Colonic mucosa (tissue), 4 donors: Measurements from ENCODE around the gene PNPLA2. TPM values are rescaled to one million over a fixed set of nuclear protein-coding genes. Genes with fewer than 3 reads are reported as not detected.

Source experiments
- DNase-seq: peaks from one replicate; pipeline ENCODE4 v3.0.0-alpha.2; 2020
- H3K27ac ChIP-seq: fragments of 200-600 bp; one replicate; pipeline ENCODE4 v1.8.0; 2021
- H3K27me3 ChIP-seq: fragments of 200-600 bp; one replicate; pipeline ENCODE4 v1.8.0; 2021
- H3K36me3 ChIP-seq: fragments of 200-600 bp; one replicate; pipeline ENCODE4 v1.8.0; 2021
- H3K4me1 ChIP-seq: fragments of 200-600 bp; one replicate; pipeline ENCODE4 v1.8.0; 2021; ENCODE audit warnings: mild to moderate bottlenecking
- H3K4me3 ChIP-seq: fragments of 200-600 bp; one replicate; pipeline ENCODE4 v1.8.0; 2021
- H3K9ac ChIP-seq, 2 donors: one replicate each; pipeline ENCODE4 v1.7.0; 2013; ENCODE audit warnings: control low read depth in 2 of 2, low read depth in 2 of 2, low read length in 2 of 2
- H3K9me3 ChIP-seq: fragments of 200-600 bp; one replicate; pipeline ENCODE4 v1.8.0; 2021
- CTCF ChIP-seq: fragments of 200-600 bp; IDR thresholded peaks from one replicate; pipeline ENCODE4 v1.8.0; 2022; ENCODE audit warnings: antibody characterized with exemption, mild to moderate bottlenecking
- intact Hi-C: fragments of 100-400 bp; cut with DNase I; formaldehyde crosslinking; loops from one replicate; pipeline ENCODE4 v1.14.1; 2022
- total RNA-seq, 2 donors: library from RNA; stranded (reverse); fragmentation: NEBNext Ultra II Directional in 1 of 2; extraction: Animal tissue kit (Norgen Biotek cat#: 25700) in 1 of 2; gene quantifications; one replicate each; pipeline ENCODE4 v1.2.1, GENCODE V29; 2021
- donor health status: healthy.
- donor health status: DM: no; HTN: no; CAD: no.
- donor health status: DM: no; HTN: no; CAD: no.

Gene PNPLA2
- total RNA-seq, 2 donors from 2014 or later, result 139 to 155 TPM

GRCh38 chr11:788953-789940 lies 29.5 kb upstream of the PNPLA2 start:
- intact Hi-C loops, result no loop called here
- Histone ChIP-seq H3K4me1 (no peaks in the 10 kb centered on the region), H3K36me3 (no peaks in the 10 kb centered on the region), H3K9ac (no peak overlapping the region), H3K27me3 (peaks cover 14% of the 10 kb centered on the region), H3K27ac (no peak overlapping the region), H3K9me3 (no peaks in the 10 kb centered on the region), H3K4me3 (no peak overlapping the region)
- no peak for DNase-seq
- TF ChIP-seq CTCF, result no peak

GRCh38 chr11:789943-790342 lies 28.8 kb upstream of the PNPLA2 start, which contains the start of gene CEND1:
Gene CEND1, minus strand, starts transcription at chr11:790090. Its CDS starts 1,514 bp downstream, at chr11:788576.
- Histone ChIP-seq H3K9me3 (no peaks in the 10 kb centered on the region), H3K36me3 (no peaks in the 10 kb centered on the region), H3K4me3 (no peak within 1 kb of the TSS), H3K4me1 (peaks cover 4% of the 10 kb centered on the region), H3K27ac (no peak within 1 kb of the TSS), H3K27me3 (peaks cover 14% of the 10 kb centered on the region), H3K9ac (no peak within 1 kb of the TSS)
- intact Hi-C loops, result no loop called here
- DNase-seq, result no peak
- no peak for TF ChIP-seq CTCF

- Histone ChIP-seq H3K27ac (no peak overlapping the region), H3K36me3 (no peaks in the 10 kb centered on the region), H3K27me3 (peaks cover 14% of the 10 kb centered on the region), H3K4me3 (no peak overlapping the region), H3K9ac (no peak overlapping the region), H3K4me1 (peaks cover 4% of the 10 kb centered on the region), H3K9me3 (no peaks in the 10 kb centered on the region)
- intact Hi-C loops, result no loop called here
- DNase-seq, result no peak
- TF ChIP-seq CTCF, result no peak
Measured at GRCh38 chr11:790721-791564, 27.8 kb upstream of the PNPLA2 start.

GRCh38 chr11:791658-792534 lies 26.8 kb upstream of the PNPLA2 start:
- Histone ChIP-seq H3K4me1 (peaks cover 7% of the 10 kb centered on the region), H3K4me3 (no peak overlapping the region), H3K9ac (no peak overlapping the region), H3K36me3 (no peaks in the 10 kb centered on the region), H3K9me3 (no peaks in the 10 kb centered on the region), H3K27ac (no peak overlapping the region), H3K27me3 (peaks cover 14% of the 10 kb centered on the region)
- intact Hi-C loops, result no loop called here
- no peak for DNase-seq
- no peak for TF ChIP-seq CTCF

- H3K36me3 ChIP-seq, result no peaks in the 10 kb centered on the region
- no peak for DNase-seq
- TF ChIP-seq CTCF, result no peak
- H3K9ac ChIP-seq, result no peak overlapping the region
- H3K27ac ChIP-seq, result no peak overlapping the region
- H3K9me3 ChIP-seq, result no peaks in the 10 kb centered on the region
- H3K4me3 ChIP-seq, result no peak overlapping the region
- H3K4me1 ChIP-seq, result peaks cover 7% of the 10 kb centered on the region
- intact Hi-C loops, result no loop called here
- H3K27me3 ChIP-seq, result peaks cover 14% of the 10 kb centered on the region
Measured at GRCh38 chr11:792535-792821, 26.2 kb upstream of the PNPLA2 start.
